ENCODE measurements around the gene EPC2.

DNA sequence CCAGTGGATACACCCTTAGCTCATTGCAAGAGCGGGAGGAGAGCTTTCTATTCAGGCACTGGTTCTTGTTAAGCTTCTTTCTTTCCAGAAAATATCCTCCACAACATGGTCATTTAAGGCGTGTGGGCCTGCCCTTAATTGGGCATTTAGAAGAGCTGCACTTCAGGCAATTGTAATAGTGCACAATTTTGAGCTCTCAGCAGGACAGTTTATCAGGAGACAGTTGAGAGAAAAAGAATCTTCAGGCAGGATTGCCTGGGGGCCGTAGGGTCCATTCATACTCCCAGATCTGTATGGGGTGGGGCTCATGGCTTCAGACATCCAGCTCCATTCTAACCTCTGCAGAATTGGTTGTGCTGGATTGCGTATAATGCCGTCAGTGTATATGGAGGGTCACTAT is 6.0 kb upstream of the EPC2 start:
- TF ChIP-seq EZH2 (IDR thresholded peaks at IDR 0.05; ENCODE audit: borderline replicate concordance, insufficient read depth, low read depth, low read length, poor library complexity, severe bottlenecking): no peak
- TF ChIP-seq, protein P1, sequence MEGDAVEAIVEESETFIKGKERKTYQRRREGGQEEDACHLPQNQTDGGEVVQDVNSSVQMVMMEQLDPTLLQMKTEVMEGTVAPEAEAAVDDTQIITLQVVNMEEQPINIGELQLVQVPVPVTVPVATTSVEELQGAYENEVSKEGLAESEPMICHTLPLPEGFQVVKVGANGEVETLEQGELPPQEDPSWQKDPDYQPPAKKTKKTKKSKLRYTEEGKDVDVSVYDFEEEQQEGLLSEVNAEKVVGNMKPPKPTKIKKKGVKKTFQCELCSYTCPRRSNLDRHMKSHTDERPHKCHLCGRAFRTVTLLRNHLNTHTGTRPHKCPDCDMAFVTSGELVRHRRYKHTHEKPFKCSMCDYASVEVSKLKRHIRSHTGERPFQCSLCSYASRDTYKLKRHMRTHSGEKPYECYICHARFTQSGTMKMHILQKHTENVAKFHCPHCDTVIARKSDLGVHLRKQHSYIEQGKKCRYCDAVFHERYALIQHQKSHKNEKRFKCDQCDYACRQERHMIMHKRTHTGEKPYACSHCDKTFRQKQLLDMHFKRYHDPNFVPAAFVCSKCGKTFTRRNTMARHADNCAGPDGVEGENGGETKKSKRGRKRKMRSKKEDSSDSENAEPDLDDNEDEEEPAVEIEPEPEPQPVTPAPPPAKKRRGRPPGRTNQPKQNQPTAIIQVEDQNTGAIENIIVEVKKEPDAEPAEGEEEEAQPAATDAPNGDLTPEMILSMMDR (IDR thresholded peaks at IDR 0.05): no peak
